ENCODE data around the gene MTF1.

The MTF1 gene

DNA sequence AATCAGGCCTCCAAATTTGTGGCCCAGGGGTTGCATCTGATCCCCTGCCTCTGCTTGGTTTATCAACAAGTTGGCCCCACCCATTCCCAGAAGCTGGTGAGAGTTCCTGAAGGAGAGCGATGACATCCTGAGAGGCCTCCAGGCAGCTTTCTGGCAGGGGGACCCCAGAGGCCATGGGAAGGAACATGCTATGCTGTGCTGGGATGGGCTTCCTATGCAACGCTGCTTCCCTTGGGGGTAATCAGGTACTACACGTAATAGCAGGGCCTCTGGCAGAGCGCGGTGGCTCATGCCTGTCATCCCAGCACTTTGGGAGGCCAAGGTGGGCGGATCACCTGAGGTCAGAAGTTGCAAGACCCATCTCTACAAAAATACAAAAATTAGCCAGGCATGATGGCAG is 8.4 kb upstream of the MTF1 start:
- no peaks in the 10 kb centered on the region for H3K4me1 ChIP-seq (ENCODE audit: control insufficient read depth, insufficient read depth, low read length)
- H3K9me3 ChIP-seq (ENCODE audit: control insufficient read depth, insufficient read depth, low read depth, low read length), result no peaks in the 10 kb centered on the region
- no peak overlapping the region for H3K27ac ChIP-seq (ENCODE audit: extremely low read depth, low read depth, low read length)
- H3K36me3 ChIP-seq (ENCODE audit: control insufficient read depth in 2 of 2, insufficient read depth in 1 of 2, low read length in 2 of 2), result peaks cover 3 to 73% of the 10 kb centered on the region in 2 experiments; a peak in 2 of 3 replicates
- no peak for TF ChIP-seq ZNF366 (tag by site-specific recombination; conservative IDR thresholded peaks at IDR 0.05)
- TF ChIP-seq ZNF184 (tag by site-specific recombination; IDR thresholded peaks at IDR 0.05), result no peak
- no peak for TF ChIP-seq ZNF138 (tag by site-specific recombination; IDR thresholded peaks at IDR 0.05; ENCODE audit: borderline replicate concordance)
- TF ChIP-seq, protein P1, sequence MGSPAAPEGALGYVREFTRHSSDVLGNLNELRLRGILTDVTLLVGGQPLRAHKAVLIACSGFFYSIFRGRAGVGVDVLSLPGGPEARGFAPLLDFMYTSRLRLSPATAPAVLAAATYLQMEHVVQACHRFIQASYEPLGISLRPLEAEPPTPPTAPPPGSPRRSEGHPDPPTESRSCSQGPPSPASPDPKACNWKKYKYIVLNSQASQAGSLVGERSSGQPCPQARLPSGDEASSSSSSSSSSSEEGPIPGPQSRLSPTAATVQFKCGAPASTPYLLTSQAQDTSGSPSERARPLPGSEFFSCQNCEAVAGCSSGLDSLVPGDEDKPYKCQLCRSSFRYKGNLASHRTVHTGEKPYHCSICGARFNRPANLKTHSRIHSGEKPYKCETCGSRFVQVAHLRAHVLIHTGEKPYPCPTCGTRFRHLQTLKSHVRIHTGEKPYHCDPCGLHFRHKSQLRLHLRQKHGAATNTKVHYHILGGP (tag by site-specific recombination; IDR thresholded peaks at IDR 0.05), result no peak
- TF ChIP-seq, protein P2, sequence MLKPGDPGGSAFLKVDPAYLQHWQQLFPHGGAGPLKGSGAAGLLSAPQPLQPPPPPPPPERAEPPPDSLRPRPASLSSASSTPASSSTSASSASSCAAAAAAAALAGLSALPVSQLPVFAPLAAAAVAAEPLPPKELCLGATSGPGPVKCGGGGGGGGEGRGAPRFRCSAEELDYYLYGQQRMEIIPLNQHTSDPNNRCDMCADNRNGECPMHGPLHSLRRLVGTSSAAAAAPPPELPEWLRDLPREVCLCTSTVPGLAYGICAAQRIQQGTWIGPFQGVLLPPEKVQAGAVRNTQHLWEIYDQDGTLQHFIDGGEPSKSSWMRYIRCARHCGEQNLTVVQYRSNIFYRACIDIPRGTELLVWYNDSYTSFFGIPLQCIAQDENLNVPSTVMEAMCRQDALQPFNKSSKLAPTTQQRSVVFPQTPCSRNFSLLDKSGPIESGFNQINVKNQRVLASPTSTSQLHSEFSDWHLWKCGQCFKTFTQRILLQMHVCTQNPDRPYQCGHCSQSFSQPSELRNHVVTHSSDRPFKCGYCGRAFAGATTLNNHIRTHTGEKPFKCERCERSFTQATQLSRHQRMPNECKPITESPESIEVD (tag by site-specific recombination; IDR thresholded peaks at IDR 0.05), result no peak
- TF ChIP-seq ZSCAN30 (tag by site-specific recombination; IDR thresholded peaks at IDR 0.05), result no peak
- TF ChIP-seq ZNF670 (tag by site-specific recombination; IDR thresholded peaks at IDR 0.05; ENCODE audit: low read depth), result no peak
- TF ChIP-seq, protein P3, sequence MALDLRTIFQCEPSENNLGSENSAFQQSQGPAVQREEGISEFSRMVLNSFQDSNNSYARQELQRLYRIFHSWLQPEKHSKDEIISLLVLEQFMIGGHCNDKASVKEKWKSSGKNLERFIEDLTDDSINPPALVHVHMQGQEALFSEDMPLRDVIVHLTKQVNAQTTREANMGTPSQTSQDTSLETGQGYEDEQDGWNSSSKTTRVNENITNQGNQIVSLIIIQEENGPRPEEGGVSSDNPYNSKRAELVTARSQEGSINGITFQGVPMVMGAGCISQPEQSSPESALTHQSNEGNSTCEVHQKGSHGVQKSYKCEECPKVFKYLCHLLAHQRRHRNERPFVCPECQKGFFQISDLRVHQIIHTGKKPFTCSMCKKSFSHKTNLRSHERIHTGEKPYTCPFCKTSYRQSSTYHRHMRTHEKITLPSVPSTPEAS (tag by site-specific recombination; IDR thresholded peaks at IDR 0.05), result no peak
- TF ChIP-seq YY1 (tag by site-specific recombination; IDR thresholded peaks at IDR 0.05), result no peak
- no peak overlapping the region for H3K4me3 ChIP-seq (ENCODE audit: low read depth, low read length)
- ChIA-PET POLR2A (no interaction called here), CTCF (interaction anchor here (0.6 kb wide), 2 partner anchors 15 to 483 kb away, joined by 3 read pairs; no protein-coding TSS in a partner anchor)

DNA sequence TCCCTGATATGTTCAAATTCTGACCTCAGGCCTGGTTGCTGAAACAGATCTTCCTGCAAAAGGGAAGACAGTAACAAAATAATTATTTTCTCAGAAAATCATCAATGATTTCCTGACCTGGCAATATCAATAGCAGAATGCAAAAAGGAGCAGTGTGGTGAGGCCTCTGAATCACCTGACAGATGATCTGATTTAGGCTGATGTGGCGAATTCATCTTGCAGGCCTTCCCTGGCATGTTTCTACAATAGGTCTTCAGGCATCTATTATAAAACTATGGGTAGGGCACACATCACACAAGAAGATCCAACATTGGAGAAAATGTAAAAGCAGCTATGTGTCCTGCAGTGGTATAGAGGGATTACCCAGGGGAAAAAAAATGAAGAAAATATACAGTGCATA is 7.1 kb upstream of the MTF1 start:
- no peak for TF ChIP-seq ZNF302 (tag by site-specific recombination; IDR thresholded peaks at IDR 0.05; ENCODE audit: low read depth)
- TF ChIP-seq ZNF133 (tag by site-specific recombination; IDR thresholded peaks at IDR 0.05), result peak; percentile 57; the same call in 1 of the 2 replicates
- ChIA-PET POLR2A (no interaction called here), CTCF (no interaction called here)
- peaks cover 0 to 75% of the 10 kb centered on the region in 2 experiments; a peak in 2 of 3 replicates for H3K36me3 ChIP-seq (ENCODE audit: control insufficient read depth in 2 of 2, insufficient read depth in 1 of 2, low read length in 2 of 2)
- no peaks in the 10 kb centered on the region for H3K9me3 ChIP-seq (ENCODE audit: control insufficient read depth, insufficient read depth, low read depth, low read length)
- no peak overlapping the region for H3K27ac ChIP-seq (ENCODE audit: extremely low read depth, low read depth, low read length)
- H3K4me1 ChIP-seq (ENCODE audit: control insufficient read depth, insufficient read depth, low read length), result no peaks in the 10 kb centered on the region
- no peak overlapping the region for H3K4me3 ChIP-seq (ENCODE audit: low read depth, low read length)

DNA sequence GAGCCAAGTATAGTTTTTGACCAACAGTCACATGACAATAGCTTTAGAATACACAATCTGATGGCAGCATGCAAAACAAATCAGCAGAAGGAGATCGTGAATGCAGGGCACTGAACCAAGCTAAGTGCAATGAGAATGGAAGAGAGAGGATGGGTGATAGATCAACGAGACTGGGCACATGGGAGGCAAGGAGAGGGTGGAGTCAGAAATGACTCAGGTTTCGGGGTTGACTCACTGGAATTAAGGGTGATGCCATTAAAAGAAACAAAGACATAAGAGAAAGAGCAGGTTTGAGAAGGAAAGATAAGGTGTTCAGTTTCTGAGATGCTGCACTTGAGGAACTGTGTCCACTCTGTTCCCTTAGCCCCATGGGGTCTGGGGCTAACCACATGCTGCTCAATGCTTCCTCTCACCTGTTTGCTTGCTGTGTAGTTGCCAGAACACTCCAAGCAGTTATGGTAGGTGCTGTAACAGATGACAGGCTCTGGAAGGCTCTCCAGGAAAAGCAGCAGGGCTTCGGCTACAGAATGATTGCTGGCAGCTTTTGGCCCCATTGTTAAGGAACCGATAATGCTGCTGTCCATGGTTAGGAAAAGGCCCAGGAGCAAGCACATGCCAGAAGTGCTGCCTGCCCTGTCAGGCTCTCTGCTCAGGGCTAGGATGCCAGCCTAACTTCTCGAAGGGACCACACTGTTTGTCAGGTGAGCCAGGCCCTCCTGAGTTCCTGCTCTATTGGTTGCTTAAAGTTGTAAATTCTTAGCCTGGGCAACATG is 6.1 kb upstream of the MTF1 start:
- ChIA-PET POLR2A (no interaction called here), CTCF (interaction anchor here (0.6 to 1.4 kb wide), 2 partner anchors 13 to 16 kb away, joined by 4 to 6 read pairs; no protein-coding TSS in a partner anchor)
- Histone ChIP-seq H3K4me3 (ENCODE audit: low read depth, low read length) (no peak overlapping the region), H3K9me3 (ENCODE audit: control insufficient read depth, insufficient read depth, low read depth, low read length) (no peaks in the 10 kb centered on the region), H3K27ac (ENCODE audit: extremely low read depth, low read depth, low read length) (no peak overlapping the region), H3K4me1 (ENCODE audit: control insufficient read depth, insufficient read depth, low read length) (no peaks in the 10 kb centered on the region), H3K36me3 (ENCODE audit: control insufficient read depth in 2 of 2, insufficient read depth in 1 of 2, low read length in 2 of 2) (peaks cover 0 to 78% of the 10 kb centered on the region in 2 experiments; a peak in 2 of 3 replicates)
- TF ChIP-seq SCRT2 (tag by site-specific recombination; IDR thresholded peaks at IDR 0.05), result 0 out of 2 replicates have a peak, but pooled peaks have one; percentile 18
- TF ChIP-seq ZNF146 (tag by site-specific recombination; IDR thresholded peaks at IDR 0.05), result no peak
- no peak for TF ChIP-seq ZNF19 (tag by site-specific recombination; IDR thresholded peaks at IDR 0.05; ENCODE audit: low read depth)
- TF ChIP-seq ZNF677 (tag by site-specific recombination; IDR thresholded peaks at IDR 0.05), result no peak
- no peak for TF ChIP-seq ZNF37A (tag by site-specific recombination; IDR thresholded peaks at IDR 0.05)
- TF ChIP-seq ZNF707 (tag by site-specific recombination; IDR thresholded peaks at IDR 0.05), result no peak
- TF ChIP-seq ZNF404 (tag by site-specific recombination; IDR thresholded peaks at IDR 0.05), result no peak
- TF ChIP-seq KLF1 (tag by site-specific recombination; IDR thresholded peaks at IDR 0.05), result peak; percentile 71
- no peak for TF ChIP-seq WT1 (tag by site-specific recombination; IDR thresholded peaks at IDR 0.05)
- no peak for TF ChIP-seq SP2 (tag by site-specific recombination; IDR thresholded peaks at IDR 0.05)
- TF ChIP-seq, protein P4, sequence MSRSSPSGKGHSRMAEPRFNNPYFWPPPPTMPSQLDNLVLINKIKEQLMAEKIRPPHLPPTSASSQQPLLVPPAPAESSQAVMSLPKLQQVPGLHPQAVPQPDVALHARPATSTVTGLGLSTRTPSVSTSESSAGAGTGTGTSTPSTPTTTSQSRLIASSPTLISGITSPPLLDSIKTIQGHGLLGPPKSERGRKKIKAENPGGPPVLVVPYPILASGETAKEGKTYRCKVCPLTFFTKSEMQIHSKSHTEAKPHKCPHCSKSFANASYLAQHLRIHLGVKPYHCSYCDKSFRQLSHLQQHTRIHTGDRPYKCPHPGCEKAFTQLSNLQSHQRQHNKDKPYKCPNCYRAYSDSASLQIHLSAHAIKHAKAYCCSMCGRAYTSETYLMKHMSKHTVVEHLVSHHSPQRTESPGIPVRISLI (tag by site-specific recombination; IDR thresholded peaks at IDR 0.05), result no peak
